Measurements from ENCODE around the gene LONRF2. TPM values are rescaled to one million over a fixed set of nuclear protein-coding genes. Genes with fewer than 3 reads are reported as not detected.

LONRF2 gene
- total and polyA plus RNA-seq, 2 of the 13 experiments (the other 11 are each of a cell fraction or from before 2014, with no cell fraction given) = not detected

- intact Hi-C loops (cut with micrococcal nuclease; ENCODE audit: unreplicated experiment) = no loop called here
- H3K36me3 ChIP-seq (replicated peaks in 1 of 2; ENCODE audit: control insufficient read depth in 1 of 2, insufficient read depth in 2 of 2, low read length in 2 of 2) = no peaks in the 10 kb centered on the region
- H3K27me3 ChIP-seq (ENCODE audit: control insufficient read depth in 1 of 2, insufficient read depth in 2 of 2, low read length in 2 of 2) = no peaks in the 10 kb centered on the region
- in situ Hi-C loops (cut with HindIII; ENCODE audit: extremely low pct_ligation_motif_present, low pct_unique_long_range_greater_than_20kb) = no loop called here
- no peak overlapping the region for H2AFZ ChIP-seq (ENCODE audit: low read length)
- H3K79me2 ChIP-seq (ENCODE audit: insufficient read depth, low read length) = no peaks in the 10 kb centered on the region
- ChIA-PET POLR2A (no interaction called here), CTCF (ENCODE audit: low intra/inter-chr PET ratio, low total read pairs) (no interaction called here)
- TF ChIP-seq CERS6 (CRISPR knock-in tag; IDR thresholded peaks at IDR 0.05) (no peak), ZBTB25 (CRISPR knock-in tag; IDR thresholded peaks at IDR 0.05) (no peak), SP1 (IDR thresholded peaks at IDR 0.05) (no peak), SP1 (CRISPR knock-in tag; IDR thresholded peaks at IDR 0.05) (no peak), ZNF83 (CRISPR knock-in tag; IDR thresholded peaks at IDR 0.05; ENCODE audit: borderline replicate concordance) (no peak), ZNF776 (CRISPR knock-in tag; IDR thresholded peaks at IDR 0.05) (no peak), PAF1 (CRISPR knock-in tag; IDR thresholded peaks at IDR 0.05) (no peak)
- H3K4me2 ChIP-seq (ENCODE audit: low read depth, low read length) = no peak overlapping the region
- no peak overlapping the region for H3K4me3 ChIP-seq (replicated peaks in 1 of 3; ENCODE audit: insufficient read depth in 1 of 3, low read depth in 2 of 3, low read length in 3 of 3)
- no peak overlapping the region for H3K27ac ChIP-seq (ENCODE audit: extremely low read length, insufficient read depth, low read length)
- ATAC-seq (no peak), DNase-seq (ENCODE audit: low spot score) (no peak), FAIRE-seq (no peak)
- BruUV-seq (replicated peaks) = no TSS peak
- no peak overlapping the region for H3K9ac ChIP-seq (ENCODE audit: insufficient read depth, low read depth, low read length)
- 0% methylated on average over 4 of the region's 4 CpGs for WGBS (ENCODE audit: low lambda C conversion rate)
- peaks cover 3% of the 10 kb centered on the region; the same call in 1 of the 2 replicates for H3K9me3 ChIP-seq (ENCODE audit: low read length)
- no peaks in the 10 kb centered on the region for H4K20me1 ChIP-seq (ENCODE audit: insufficient read depth, low read length)
- no peaks in the 10 kb centered on the region for H3K4me1 ChIP-seq (ENCODE audit: insufficient read depth, low read length)
These were observed 12.2 kb downstream of the LONRF2 start for GRCh38 chr2:100309973-100310719.
